Epidermal melanocyte (primary cell): ENCODE measurements around the gene CDK19.

ENCODE experiments used
- DNase-seq: peaks from one replicate; pipeline ENCODE4 v3.0.0; 2011; ENCODE audit warnings: low spot score; ENCODE audit not compliant: insufficient read length

The CDK19 gene

DNA sequence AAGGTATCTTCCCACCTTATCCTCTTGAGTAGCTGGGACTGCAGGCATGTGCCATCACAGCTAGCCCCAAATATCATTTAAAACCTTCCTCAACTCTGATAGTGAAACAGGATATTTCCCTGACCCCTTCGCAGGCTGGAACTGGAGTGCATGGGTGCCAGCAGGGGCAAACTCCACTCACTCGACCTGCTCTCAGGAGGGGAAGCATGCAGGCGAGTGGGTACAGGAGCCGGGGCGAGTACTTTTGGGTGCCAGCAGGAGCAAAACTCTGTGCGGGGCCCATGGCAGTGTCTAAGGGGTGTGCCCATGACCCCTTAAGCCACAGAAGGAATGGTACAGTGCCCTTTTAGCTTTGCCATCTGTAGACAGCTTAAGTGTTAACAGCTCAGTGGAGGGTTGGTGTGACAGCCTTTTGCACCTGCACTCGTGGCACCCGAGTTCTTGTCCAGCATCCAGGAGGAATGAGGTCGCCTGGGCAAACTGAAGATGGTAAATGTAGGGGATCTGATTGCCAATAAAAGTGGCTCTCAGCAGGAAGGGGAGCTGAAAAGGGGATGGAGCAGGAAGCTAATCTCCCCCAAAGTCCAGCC lies 155.1 kb downstream of the CDK19 start:
- DNase-seq: no peak

DNA sequence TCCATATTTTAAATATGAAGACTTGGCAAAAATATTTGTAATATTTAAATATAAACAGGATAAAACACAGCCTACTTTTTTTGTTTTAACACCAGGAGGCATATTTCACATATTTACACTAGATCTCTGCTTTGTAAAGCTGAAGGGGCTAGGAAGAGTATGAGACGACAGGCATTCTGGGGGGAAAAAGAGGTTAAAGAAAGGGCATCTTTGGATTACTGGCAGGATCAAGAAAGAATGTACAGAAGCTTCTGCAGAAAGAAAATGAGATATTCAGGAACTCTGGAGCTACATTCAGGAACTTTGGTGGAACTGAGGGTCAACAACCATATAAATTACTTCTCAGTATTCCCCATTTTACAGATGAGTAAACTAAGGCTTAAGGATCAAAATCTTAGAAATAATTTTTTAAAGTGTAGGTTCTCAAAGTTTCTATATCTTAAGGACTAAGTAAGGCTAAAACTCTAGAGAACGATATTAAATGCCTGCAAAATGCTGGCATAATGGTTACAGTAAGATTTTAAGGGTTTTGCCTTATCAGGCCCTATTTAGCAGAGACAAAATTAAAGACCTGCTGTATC lies 156.5 kb downstream of the CDK19 start:
- DNase-seq: no peak

DNA sequence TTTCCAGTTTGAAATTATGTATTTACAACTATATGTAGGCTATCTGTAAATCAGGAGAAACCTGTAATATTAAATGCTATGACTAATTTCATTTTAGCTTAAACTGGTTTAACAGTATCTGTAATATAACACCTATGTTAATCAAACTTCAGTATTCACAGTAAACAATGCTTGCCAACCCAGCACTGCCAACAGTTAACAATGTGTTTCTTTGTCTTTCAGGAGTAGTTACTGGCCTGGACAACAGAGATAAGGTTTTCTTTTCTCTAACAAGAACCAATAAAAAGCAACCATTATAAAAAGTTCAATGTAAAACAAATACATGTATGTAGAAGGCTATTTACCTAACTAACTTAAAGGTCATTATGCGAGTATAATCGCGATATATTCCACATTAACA lies 158.8 kb downstream of the CDK19 start:
- no peak for DNase-seq

DNA sequence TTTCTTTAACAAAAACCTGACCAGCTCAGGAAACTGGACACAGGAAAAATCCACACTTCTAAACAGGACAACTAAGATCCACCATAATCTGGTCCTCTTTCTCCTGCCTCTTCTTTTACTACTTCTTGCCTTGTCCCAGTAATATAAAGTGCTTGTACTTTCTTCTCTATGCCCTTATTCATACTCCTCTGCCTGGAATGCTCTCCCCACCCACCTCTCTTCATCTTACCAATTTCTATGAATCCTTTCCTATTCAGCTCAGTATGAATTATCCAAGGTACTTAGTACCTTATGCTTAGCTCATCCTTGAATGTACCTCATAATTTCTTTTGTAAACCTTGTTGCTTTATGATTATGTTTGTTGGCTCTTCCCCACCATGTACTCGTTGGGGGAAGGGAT lies 159.4 kb downstream of the CDK19 start:
- DNase-seq: no peak

DNA sequence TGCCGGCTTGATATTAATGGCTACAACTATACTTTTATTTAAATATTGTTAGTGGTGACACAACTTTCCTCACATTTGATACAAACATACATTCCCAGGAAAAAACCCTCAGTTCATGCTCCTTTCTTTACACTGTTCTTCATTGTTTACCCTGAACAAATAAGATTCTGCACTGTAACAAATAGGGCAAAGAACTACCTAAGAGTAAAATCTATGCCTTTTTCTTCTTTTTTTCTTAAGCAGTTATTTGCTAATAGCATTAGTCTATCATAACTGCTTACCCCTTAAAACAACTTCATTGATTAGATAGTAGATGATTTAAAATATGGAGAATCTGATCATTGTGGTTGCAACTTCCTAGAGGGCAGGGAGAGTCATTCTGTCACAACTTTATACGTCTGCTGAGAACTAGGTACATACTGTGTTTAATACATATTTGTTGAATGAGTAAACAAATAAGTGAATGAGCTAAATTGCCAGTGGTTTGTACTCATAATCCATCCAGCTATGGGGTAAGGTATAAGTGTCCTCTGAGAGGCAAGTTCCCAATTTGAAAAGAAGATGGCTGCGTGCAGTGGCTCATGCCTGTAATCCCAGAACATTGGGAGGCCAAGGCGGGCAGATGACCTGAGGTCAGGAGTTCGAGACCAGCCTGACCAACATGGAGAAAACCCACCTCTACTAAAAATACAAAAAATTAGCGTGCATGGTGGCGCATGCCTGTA lies 161.0 kb downstream of the CDK19 start:
- DNase-seq: no peak

DNA sequence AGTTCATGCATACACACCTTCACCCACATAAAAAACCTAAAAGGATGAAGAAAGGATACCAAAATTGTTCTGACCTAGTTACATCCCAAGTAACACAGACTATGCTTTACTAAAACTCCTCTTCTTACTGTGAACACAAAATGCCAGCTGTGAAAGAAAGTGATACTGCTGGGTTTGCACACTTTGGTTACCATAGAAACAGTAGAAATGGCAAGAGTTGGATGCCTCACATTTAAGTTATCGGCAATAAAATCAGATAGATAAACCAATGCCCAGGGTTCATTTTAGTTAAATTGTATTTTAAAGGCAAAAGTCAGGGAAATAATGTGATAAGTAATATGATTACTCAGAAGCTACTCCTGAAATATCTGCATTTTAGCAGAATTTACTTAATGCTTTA lies 161.9 kb downstream of the CDK19 start:
- no peak for DNase-seq

DNA sequence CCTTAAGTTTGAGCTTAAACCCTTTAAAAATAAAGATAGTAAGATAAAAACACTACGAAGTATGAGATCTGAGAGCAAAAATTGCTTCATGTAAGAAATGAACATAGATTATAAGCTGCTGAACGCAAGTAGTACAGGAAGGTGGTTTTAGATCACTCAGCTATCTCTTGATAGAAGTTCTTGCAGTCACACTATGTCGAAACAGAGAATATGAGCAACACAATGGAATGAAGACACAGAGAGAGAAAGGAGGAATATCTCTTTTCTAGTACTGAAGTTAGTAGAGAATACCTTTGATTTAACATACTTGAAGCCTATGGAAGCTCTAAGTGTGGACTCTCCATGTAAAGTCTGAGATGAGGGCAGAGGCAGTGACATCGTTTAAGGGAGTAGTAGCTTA lies 162.7 kb downstream of the CDK19 start:
- no peak for DNase-seq

DNA sequence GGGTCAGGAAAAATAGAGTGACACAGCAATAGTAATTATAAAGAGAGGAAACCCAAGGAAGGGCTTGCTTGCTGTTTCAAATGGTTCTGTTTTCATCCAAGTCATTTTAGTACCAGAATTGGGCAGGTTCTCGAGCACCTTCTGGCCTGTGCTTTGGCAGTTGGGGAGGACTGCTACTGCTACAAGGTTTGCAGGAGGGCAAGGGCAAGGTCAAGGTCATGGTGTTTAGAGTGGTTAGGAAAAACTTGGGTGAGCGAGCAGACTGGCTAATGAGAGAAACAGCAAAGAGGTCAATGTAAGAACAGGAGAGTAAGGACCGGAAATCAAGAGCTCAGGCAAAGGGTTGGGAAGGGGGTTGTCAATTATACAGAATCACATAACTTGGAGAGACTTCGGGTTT lies 164.5 kb downstream of the CDK19 start:
- DNase-seq: no peak

DNA sequence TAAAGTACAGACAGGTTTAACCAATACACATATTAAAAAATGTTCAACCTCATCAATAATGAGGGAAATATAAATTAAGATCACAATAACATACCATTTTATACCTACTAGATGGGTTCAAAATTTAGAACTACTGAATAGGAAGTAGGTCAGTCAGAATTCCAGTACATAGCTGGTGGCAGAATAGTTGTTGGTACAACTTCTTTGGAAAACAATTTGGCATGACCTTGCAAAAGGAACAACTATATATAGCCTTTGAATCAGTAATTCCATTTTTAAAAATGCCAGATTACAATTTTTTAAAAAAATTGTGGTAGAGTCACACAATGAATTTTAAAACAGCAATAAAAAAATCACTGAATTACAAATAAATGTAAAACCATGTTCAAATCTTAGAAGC lies 165.6 kb downstream of the CDK19 start:
- DNase-seq: no peak

DNA sequence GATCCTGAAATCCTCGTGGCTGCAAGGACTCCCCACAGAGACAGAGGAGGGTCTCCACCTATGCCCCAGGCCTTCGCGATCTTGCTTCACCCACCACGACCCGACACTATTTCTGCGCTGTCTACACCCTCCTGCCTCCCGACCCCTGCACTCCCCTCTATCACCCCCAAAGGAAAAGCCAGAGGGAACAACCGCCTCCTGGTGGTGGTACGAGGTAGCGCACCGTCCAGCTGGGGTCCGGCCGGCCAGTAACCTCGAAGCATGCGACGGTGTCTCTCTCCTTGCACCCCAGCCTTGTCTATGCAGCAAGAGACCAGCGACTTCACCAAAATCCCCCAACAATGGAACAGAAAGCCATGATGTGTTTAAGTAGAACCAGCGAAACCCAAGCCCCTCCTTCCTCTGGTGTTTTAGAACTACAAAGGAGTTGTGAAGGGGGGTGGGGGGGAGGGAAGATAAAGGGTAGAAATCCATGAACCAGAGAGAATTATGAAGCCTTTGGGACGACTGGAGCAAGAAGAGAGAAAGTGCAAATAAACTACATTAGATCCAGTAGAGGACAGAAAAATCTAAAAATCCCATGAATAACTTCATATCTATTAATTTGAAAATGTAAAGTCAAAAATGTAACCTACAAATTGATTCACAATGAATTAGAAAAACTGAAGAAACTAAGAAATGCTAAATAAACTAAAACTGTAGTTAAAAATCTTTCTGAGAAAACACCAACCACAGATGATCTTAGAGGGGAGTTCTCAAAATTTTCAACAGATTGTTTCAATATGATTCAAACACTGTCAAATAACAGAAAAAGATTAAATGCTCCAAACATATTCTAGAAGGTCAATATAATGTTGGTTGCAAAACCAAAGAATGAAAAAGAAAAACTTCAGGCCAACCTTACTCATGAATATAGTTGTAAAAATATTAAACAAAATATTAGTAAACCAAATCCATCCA lies 168.0 kb downstream of the CDK19 start:
- DNase-seq: no peak

DNA sequence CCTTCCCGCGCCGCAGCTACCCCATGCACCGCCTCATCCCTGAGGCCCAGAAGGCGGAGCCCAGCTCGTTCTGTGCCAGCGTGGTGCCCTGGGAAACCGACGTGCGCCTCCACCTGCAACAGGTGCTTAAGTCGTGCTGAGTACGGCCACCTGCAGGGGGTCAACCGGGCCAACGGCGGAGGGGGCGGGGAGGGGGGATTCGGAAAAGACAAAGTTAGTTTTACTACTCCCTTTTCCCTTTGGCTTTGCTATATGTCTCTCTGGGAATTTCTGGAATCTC lies 168.9 kb downstream of the CDK19 start:
- no peak for DNase-seq

DNA sequence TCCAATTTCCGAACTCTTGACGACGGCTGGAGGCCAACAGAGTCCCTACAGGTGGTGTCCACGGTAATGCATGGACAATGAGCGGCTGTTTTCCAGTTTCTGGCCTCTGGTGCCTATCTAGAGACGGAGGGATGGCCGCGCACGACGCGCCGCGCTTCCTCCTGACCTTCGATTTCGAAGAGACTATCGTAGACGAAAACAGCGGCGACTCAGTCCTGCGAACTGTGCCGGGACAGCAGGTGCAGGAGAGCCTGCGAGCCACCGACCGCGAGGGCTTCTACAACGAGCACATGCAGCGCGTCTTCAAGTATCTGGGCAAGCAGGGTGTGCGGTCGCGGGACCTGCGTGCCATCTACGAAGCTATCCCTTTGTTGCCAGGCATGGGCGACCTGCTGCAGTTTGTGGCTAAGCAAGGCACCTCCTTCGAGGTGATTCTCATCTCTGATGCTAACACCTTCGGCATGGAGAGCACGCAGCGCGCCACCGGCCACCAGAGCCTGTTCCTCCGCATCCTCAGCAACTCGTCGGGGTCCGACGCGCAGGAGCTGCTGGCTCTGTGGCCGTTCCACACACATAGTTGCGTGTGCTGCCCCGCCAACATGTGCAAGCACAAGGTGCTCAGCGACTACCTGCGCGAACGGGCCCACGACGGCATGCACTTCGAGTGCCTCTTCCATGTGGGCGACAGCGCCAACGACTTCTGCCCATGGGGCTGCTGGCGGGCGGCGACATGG lies 169.4 kb downstream of the CDK19 start:
- DNase-seq: no peak

DNA sequence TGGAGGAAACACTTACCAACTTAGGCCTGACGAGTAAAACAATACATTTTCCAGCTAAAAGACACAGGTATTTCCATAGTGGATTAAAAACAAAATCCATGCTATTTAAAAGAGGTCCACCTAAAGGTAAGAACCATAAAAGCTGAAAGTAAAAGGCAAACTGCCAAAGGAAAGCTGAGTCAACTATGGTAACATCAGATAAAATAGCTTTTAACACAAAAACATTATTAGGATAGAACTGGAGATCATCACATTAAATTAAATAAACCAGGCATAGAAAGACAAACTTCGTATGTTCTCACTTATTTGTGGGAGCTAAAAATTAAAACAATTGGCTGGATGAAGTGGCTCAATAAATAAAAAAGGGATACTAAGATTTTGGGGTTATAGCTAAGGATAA lies 172.1 kb downstream of the CDK19 start:
- no peak for DNase-seq

DNA sequence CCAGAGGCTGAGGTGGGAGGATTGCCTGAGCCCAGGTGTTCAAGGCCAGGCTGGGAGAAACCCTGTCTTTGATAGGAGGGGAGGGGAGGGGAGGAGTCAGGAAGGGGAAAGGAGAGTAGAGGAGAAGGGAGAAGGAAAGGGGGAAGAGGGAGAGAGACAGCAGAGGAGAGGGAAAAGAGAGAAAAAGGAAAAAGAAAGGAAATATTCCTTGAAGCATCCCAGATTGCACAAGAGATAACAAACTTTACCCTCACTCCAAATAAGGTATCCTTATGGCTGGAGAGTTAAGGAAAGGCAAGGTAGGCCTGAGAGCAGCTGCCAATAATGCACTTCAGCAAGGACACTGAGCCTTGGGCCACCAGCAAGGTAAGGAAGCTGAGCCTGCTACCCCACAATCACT lies 172.6 kb downstream of the CDK19 start:
- no peak for DNase-seq

DNA sequence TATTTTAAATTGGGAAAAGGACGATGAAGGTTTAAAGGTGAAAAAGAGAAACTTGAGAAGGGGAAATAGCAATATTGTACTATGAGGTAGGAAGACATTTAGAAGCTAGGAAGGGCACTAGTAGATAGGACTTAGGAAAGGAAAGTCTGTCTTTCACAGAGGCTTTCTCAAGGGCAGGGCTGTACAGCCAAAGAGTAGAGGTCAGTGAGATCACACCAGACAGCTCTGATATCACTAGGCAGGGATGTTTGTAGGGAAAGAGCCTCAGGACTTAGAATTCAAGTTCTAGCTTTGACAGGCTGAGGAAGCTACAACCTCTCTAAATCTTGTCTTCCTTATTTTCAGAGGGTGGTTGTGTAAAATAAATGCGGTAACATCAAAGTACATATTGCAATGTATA lies 178.5 kb downstream of the CDK19 start:
- DNase-seq: no peak

DNA sequence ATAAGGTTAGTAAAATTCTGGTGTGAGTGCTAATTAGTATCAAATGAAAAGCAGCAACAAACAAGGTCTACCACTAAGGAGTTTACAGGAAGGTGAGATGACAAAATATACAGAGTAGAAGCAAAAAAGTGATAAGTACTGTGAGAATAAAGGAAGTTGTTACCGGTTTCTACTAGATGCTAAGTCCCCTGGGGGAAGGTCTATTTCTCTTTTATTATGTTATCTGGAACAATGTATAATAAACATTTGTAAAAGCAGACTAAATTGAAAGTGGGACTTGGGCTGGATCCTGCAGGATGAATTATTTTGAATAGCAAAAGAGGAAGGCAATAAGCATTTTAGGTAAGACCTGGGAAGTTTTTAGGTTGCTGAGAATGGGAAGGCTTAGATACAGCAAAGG lies 180.2 kb downstream of the CDK19 start:
- no peak for DNase-seq

DNA sequence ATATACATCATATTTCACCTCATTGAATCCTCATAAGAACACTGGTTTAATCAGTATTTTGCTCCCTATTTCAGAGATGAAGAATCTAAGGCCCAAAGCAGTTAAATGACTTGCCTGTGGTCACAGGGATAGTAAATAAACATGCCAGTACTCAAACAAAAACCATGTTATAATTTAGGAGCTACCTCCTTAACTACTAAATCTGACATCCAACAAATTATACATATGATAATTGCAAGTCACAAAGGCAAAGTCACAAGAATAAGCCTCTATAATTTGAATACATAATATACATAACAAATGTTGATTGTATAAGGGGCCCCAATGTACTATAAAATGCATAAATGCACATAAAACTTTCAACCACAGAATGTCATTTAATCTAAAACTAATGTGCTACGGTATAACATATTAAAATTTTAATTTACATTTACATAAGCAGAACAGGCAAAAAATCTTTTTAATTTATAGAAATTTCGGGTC lies 181.5 kb downstream of the CDK19 start:
- no peak for DNase-seq

DNA sequence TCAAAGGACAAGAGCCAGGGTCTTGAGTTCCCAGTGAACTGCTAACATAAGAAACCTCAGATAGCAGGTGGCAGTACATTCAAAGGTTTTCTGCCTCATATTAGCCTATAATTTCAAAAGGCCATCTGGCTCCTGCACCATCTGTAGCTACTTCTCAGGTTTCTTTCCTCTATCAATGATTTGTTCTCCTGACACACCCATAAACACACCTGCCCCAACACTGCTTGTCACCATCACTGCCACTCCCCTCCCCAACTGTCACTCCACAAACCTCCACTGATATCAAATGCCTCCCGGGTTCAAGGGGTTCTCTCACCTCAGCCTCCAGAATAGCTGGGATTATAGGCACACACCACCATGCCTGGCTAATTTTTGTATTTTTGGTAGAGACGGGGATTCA lies 186.1 kb downstream of the CDK19 start:
- no peak for DNase-seq

DNA sequence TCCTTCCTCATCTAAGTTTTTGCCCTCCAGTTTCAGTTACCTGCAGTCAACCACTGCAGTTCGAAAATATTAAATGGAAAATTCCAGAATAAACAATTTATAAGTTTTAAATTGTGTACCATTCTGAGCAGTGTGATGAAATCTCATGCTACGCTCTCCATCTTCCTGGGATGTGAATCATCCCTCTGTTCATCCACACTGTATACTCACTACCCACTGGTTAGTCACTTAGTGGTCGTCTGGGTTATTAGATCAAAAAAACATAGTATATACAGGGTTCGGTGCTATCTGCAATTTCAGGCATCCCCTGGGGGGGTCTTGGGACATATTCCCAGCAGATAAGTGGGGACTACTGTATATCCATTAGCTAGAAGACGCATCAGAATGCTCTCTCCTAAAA lies 186.9 kb downstream of the CDK19 start:
- no peak for DNase-seq

DNA sequence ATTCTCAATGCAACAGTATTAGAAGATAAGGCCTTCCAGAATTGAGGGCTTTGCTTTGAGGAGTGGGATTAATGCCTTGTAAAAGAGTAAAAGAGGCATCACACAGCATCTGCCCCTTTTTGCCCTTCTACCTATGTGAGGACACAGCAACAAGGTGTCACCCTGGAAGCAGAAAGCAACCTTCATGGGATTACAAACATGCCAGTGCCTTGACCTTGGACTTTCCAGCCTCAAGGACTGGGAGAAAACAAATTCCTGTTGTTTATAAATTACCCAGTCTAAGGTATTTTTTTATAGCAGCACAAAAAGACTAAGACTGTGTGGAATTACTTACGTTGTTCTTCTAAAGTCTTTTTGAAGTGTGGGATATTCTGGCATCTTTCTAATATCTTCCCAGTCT lies 188.8 kb downstream of the CDK19 start:
- no peak for DNase-seq

DNA sequence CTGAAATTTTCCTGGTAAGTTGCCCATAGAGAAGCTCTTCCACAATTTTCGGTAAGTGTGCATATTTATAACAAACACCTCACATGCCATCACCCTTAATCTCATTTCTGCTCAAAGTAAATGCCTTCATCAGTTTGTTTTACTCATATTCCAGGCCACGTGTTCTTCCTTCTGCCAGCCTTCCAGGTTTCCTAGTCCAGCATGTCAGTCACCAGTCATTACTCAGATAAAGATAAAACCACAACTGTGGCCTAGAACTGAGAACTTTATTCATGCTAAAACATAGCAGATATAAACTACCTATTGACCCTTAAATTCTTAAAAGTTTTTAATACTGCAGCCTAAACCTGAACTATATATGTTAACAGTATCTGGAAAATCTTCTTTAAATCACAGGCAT lies 189.4 kb downstream of the CDK19 start:
- no peak for DNase-seq
